Effector memory CD8-positive, alpha-beta T cell (primary cell): ENCODE results near the gene BCHE.

ENCODE experiments used
- ATAC-seq: fragments of 150-1000 bp; cut with Tn5 transposase; replicated peaks from 2 replicates; pipeline ENCODE4 v1.10.0; 2021; ENCODE audit warnings: mild to moderate bottlenecking, moderate library complexity
- DNase-seq, 3 experiments: peaks; one replicate each; pipeline ENCODE4 v3.0.0; 2021
- H3K27ac Mint-ChIP-seq, 2 donors: one replicate each; pipeline ENCODE4 v1.8.0; 2022; ENCODE audit warnings: mild to moderate bottlenecking in 2 of 2, mixed read lengths in 2 of 2, moderate library complexity in 2 of 2
- H3K27me3 Mint-ChIP-seq, 2 donors: one replicate each; pipeline ENCODE4 v1.8.0; 2022; ENCODE audit warnings: mixed read lengths in 2 of 2
- H3K36me3 Mint-ChIP-seq: one replicate; pipeline ENCODE4 v1.8.0; 2022; ENCODE audit warnings: mild to moderate bottlenecking, moderate library complexity, mixed read lengths; ENCODE audit not compliant: insufficient read depth
- H3K4me1 Mint-ChIP-seq, 2 donors: one replicate each; pipeline ENCODE4 v1.8.0; 2022; ENCODE audit warnings: low read depth in 2 of 2, mixed read lengths in 2 of 2
- H3K4me3 Mint-ChIP-seq, 2 donors: one replicate each; pipeline ENCODE4 v1.8.0; 2022; ENCODE audit warnings: mild to moderate bottlenecking in 2 of 2, mixed read lengths in 2 of 2, moderate library complexity in 2 of 2
- H3K9me3 Mint-ChIP-seq, 2 donors: one replicate each; pipeline ENCODE4 v1.8.0; 2022; ENCODE audit warnings: mixed read lengths in 2 of 2
- total RNA-seq, 9 experiments: gene quantifications; one replicate each; lab custom pipeline; 2026; lab: John Stamatoyannopoulos, UW

Gene BCHE
- 0 to 0.12 (median 0) reads per million in 9 experiments for total RNA-seq

GRCh38 chr3:165837058-165837525, at the start of gene BCHE:
BCHE (minus strand) TSS chr3:165837423; CDS start chr3:165831033, 6,390 bp downstream.
- Mint-ChIP-seq H3K4me3 (no peak within 1 kb of the TSS), H3K27ac (no peak within 1 kb of the TSS), H3K9me3 (peaks cover 0 to 2% of the 10 kb centered on the region in 2 donors), H3K27me3 (no peaks in the 10 kb centered on the region), H3K4me1 (no peaks in the 10 kb centered on the region), H3K36me3 (no peaks in the 10 kb centered on the region)
- DNase-seq (no peak), ATAC-seq (no peak)

GRCh38 chr3:165885558-165886270, 48.5 kb upstream of the BCHE start:
- ATAC-seq (no peak), DNase-seq (no peak)
- no peaks in the 10 kb centered on the region for H3K9me3 Mint-ChIP-seq

GRCh38 chr3:165884518-165884917, 47.3 kb upstream of the BCHE start:
- no peaks in the 10 kb centered on the region for H3K4me1 Mint-ChIP-seq
- no peak for DNase-seq
- no peak for ATAC-seq
- H3K27ac Mint-ChIP-seq: no peak overlapping the region
- no peak overlapping the region for H3K4me3 Mint-ChIP-seq
- no peaks in the 10 kb centered on the region for H3K9me3 Mint-ChIP-seq
- no peaks in the 10 kb centered on the region for H3K27me3 Mint-ChIP-seq
- H3K36me3 Mint-ChIP-seq: no peaks in the 10 kb centered on the region

More at GRCh38 chr3:165885558-165886270, 48.5 kb upstream of the BCHE start:
- Mint-ChIP-seq H3K27me3 (no peaks in the 10 kb centered on the region), H3K36me3 (no peaks in the 10 kb centered on the region), H3K4me1 (no peaks in the 10 kb centered on the region), H3K27ac (no peak overlapping the region), H3K4me3 (no peak overlapping the region)

GRCh38 chr3:165883863-165884478, 46.7 kb upstream of the BCHE start:
- no peak overlapping the region for H3K4me3 Mint-ChIP-seq
- H3K36me3 Mint-ChIP-seq: no peaks in the 10 kb centered on the region
- no peaks in the 10 kb centered on the region for H3K9me3 Mint-ChIP-seq
- H3K27ac Mint-ChIP-seq: no peak overlapping the region
- H3K4me1 Mint-ChIP-seq: no peaks in the 10 kb centered on the region
- H3K27me3 Mint-ChIP-seq: no peaks in the 10 kb centered on the region
- DNase-seq: no peak
- ATAC-seq: no peak

- H3K9me3 Mint-ChIP-seq: no peaks in the 10 kb centered on the region
- no peak overlapping the region for H3K4me3 Mint-ChIP-seq
- no peaks in the 10 kb centered on the region for H3K4me1 Mint-ChIP-seq
- no peak overlapping the region for H3K27ac Mint-ChIP-seq
- DNase-seq (no peak), ATAC-seq (no peak)
- no peaks in the 10 kb centered on the region for H3K36me3 Mint-ChIP-seq
- no peaks in the 10 kb centered on the region for H3K27me3 Mint-ChIP-seq
These were observed 45.9 kb upstream of the BCHE start for GRCh38 chr3:165883117-165883516.

- peaks cover 8 to 21% of the 10 kb centered on the region in 2 donors for H3K9me3 Mint-ChIP-seq
- ATAC-seq (no peak), DNase-seq (no peak)
- no peak overlapping the region for H3K4me3 Mint-ChIP-seq
- no peaks in the 10 kb centered on the region for H3K27me3 Mint-ChIP-seq
- H3K36me3 Mint-ChIP-seq: no peaks in the 10 kb centered on the region
- no peak overlapping the region for H3K27ac Mint-ChIP-seq
- no peaks in the 10 kb centered on the region for H3K4me1 Mint-ChIP-seq
These were observed 38.4 kb upstream of the BCHE start for GRCh38 chr3:165875644-165876043.

GRCh38 chr3:165874663-165875489, 37.7 kb upstream of the BCHE start:
- ATAC-seq (no peak), DNase-seq (no peak)
- Mint-ChIP-seq H3K4me1 (no peaks in the 10 kb centered on the region), H3K36me3 (no peaks in the 10 kb centered on the region), H3K4me3 (no peak overlapping the region), H3K27me3 (no peaks in the 10 kb centered on the region), H3K27ac (no peak overlapping the region), H3K9me3 (peaks cover 8 to 21% of the 10 kb centered on the region in 2 donors)

GRCh38 chr3:165868088-165868487, 30.9 kb upstream of the BCHE start:
- H3K9me3 Mint-ChIP-seq: peaks cover 11 to 31% of the 10 kb centered on the region in 2 donors

GRCh38 chr3:165859061-165859460, 21.8 kb upstream of the BCHE start:
- ATAC-seq: no peak
- DNase-seq: no peak
- H3K4me1 Mint-ChIP-seq: no peaks in the 10 kb centered on the region
- no peaks in the 10 kb centered on the region for H3K36me3 Mint-ChIP-seq
- no peak overlapping the region for H3K4me3 Mint-ChIP-seq
- no peaks in the 10 kb centered on the region for H3K27me3 Mint-ChIP-seq
- H3K27ac Mint-ChIP-seq: no peak overlapping the region
- peaks cover 0 to 5% of the 10 kb centered on the region in 2 donors for H3K9me3 Mint-ChIP-seq

More at GRCh38 chr3:165868088-165868487, 30.9 kb upstream of the BCHE start:
- Mint-ChIP-seq H3K27ac (no peak overlapping the region), H3K4me3 (no peak overlapping the region), H3K36me3 (no peaks in the 10 kb centered on the region), H3K4me1 (no peaks in the 10 kb centered on the region), H3K27me3 (no peaks in the 10 kb centered on the region)
- no peak for DNase-seq
- no peak for ATAC-seq

- ATAC-seq (no peak), DNase-seq (no peak)
- Mint-ChIP-seq H3K4me1 (no peaks in the 10 kb centered on the region), H3K36me3 (no peaks in the 10 kb centered on the region), H3K27me3 (no peaks in the 10 kb centered on the region), H3K9me3 (peaks cover 0 to 3% of the 10 kb centered on the region in 2 donors), H3K27ac (no peak overlapping the region), H3K4me3 (no peak overlapping the region)
These were observed 18.4 kb upstream of the BCHE start for GRCh38 chr3:165855581-165855980.

GRCh38 chr3:165854696-165855095, 17.5 kb upstream of the BCHE start:
- Mint-ChIP-seq H3K27me3 (no peaks in the 10 kb centered on the region), H3K27ac (no peak overlapping the region), H3K36me3 (no peaks in the 10 kb centered on the region), H3K4me1 (no peaks in the 10 kb centered on the region), H3K9me3 (peaks cover under 1 to 3% of the 10 kb centered on the region in 2 donors), H3K4me3 (no peak overlapping the region)
- ATAC-seq (no peak), DNase-seq (no peak)

- Mint-ChIP-seq H3K9me3 (peaks cover 6 to 7% of the 10 kb centered on the region in 2 donors), H3K4me1 (no peaks in the 10 kb centered on the region), H3K27ac (no peak overlapping the region), H3K4me3 (no peak overlapping the region), H3K27me3 (no peaks in the 10 kb centered on the region), H3K36me3 (no peaks in the 10 kb centered on the region)
- ATAC-seq: no peak
- DNase-seq: no peak
These were observed 15.5 kb upstream of the BCHE start for GRCh38 chr3:165852711-165853110.

GRCh38 chr3:165852191-165852590, 15.0 kb upstream of the BCHE start:
- Mint-ChIP-seq H3K36me3 (no peaks in the 10 kb centered on the region), H3K4me1 (no peaks in the 10 kb centered on the region), H3K9me3 (peaks cover 6 to 7% of the 10 kb centered on the region in 2 donors), H3K27me3 (no peaks in the 10 kb centered on the region), H3K4me3 (no peak overlapping the region), H3K27ac (no peak overlapping the region)
- no peak for DNase-seq
- no peak for ATAC-seq
